Measurements from ENCODE around the gene CES2.

- TF ChIP-seq CTCF (IDR thresholded peaks at IDR 0.05) (no peak), POLR2A (IDR thresholded peaks at IDR 0.05) (no peak)
Observed at GRCh38 chr16:66908116-66908515, 27.2 kb upstream of the CES2 start.

Measured in sigmoid colon (tissue), 3 donors.